NT2/D1 (cell line): Measurements from ENCODE around the gene UPF2.

Source experiments
- YY1 ChIP-seq: IDR thresholded peaks from 2 replicates; pipeline ENCODE4 v1.6.1; 2011; ENCODE audit not compliant: insufficient read length, insufficient read depth
- ZNF274 ChIP-seq: IDR thresholded peaks from 2 replicates; pipeline ENCODE4 v1.6.1; 2011; ENCODE audit warnings: mild to moderate bottlenecking, low read depth, low read length

DNA sequence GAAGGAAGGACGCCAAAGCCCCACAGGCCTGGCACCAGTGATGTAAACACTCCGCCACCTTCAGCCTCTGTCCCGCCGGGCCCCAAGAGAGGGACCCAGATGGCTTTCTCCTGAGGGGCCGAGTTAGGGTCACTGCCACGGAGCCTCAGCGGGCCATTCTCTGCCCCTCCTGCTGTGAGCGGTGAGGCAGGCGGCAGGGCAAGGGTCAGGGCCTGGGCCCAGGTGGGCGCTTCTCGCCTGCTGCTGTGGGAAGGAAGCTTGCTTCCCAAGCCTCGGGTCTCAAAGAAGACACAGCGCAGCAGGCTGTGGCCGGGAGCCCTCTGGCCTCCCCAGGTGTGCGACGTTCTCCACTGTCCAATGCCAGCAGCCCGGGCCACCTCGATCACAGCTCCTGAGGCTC lies 134.7 kb downstream of the UPF2 start:
- TF ChIP-seq YY1: no peak
- TF ChIP-seq ZNF274: no peak
